Measurements from ENCODE around the gene TBX21.

TBX21 gene

DNA sequence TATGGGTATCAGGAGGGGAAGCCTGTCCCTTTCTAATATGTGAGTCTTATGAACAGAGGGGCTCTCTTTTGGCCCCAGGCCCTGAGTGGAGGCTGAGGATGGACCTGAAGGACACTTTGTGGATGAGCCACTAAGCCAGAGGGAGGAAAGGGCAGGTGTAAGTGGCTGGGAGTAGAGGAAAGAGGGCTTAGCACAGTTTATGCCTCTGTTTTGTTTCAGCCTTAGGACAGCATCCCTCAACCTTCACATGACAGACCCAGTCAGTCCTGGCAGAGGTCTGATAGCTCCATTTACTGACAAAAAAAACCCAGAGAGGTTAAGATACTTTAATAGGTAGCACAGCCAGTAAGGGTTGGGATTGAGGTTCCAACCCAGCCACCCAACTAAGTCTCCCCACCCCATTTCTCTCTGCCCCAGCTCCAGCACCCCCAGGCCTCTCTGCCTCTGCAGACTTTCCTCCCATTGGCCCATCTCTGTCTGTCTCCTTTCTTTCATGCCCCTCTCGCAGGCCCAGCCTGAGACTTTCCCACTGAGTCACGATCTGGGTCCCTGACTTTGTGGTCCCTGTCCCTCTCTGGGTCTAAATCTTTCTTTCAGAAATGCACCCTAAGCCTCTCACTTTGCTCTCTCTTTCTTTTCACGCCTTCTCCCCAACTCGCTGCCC, 4.7 kb upstream of the TBX21 start:
- TF ChIP-seq, protein P1, sequence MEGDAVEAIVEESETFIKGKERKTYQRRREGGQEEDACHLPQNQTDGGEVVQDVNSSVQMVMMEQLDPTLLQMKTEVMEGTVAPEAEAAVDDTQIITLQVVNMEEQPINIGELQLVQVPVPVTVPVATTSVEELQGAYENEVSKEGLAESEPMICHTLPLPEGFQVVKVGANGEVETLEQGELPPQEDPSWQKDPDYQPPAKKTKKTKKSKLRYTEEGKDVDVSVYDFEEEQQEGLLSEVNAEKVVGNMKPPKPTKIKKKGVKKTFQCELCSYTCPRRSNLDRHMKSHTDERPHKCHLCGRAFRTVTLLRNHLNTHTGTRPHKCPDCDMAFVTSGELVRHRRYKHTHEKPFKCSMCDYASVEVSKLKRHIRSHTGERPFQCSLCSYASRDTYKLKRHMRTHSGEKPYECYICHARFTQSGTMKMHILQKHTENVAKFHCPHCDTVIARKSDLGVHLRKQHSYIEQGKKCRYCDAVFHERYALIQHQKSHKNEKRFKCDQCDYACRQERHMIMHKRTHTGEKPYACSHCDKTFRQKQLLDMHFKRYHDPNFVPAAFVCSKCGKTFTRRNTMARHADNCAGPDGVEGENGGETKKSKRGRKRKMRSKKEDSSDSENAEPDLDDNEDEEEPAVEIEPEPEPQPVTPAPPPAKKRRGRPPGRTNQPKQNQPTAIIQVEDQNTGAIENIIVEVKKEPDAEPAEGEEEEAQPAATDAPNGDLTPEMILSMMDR (conservative IDR thresholded peaks at IDR 0.05; ENCODE audit: low read length): no peak
- DNase-seq (ENCODE audit: low read depth): no peak
- H3K4me3 ChIP-seq (ENCODE audit: low read length): no peak overlapping the region

DNA sequence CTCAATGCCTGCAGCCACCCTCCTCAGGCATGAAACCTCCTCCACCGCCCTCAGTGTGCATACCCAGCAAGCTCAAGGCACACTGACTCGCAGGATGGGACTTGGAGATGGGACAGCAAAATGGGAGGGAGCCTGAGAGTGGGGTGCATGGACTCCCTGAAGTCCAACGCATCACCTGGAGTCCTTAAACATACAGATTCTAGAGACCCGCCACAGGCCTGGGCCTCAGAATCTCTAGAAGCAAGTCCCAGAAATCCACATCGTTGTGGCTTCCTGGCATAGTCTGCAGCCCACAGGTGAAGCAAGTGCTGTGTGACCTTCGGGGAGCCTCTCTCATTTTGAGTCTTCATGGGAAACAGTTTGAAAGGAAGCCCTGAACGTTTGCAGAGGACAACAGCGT, 3.6 kb upstream of the TBX21 start:
- H3K4me3 ChIP-seq (ENCODE audit: low read length): no peak overlapping the region
- TF ChIP-seq, protein P1 (conservative IDR thresholded peaks at IDR 0.05; ENCODE audit: low read length): no peak
- DNase-seq (ENCODE audit: low read depth): no peak

GRCh38 chr17:47730681-47731080, 2.4 kb upstream of the TBX21 start:
- H3K4me3 ChIP-seq (ENCODE audit: low read length): no peak overlapping the region
- TF ChIP-seq, protein P1 (conservative IDR thresholded peaks at IDR 0.05; ENCODE audit: low read length): no peak
- DNase-seq (ENCODE audit: low read depth): no peak

- no peak for DNase-seq (ENCODE audit: low read depth)
- TF ChIP-seq, protein P1 (conservative IDR thresholded peaks at IDR 0.05; ENCODE audit: low read length): no peak
- no peak overlapping the region for H3K4me3 ChIP-seq (ENCODE audit: low read length)
Observed at GRCh38 chr17:47731396-47731795, 1.6 kb upstream of the TBX21 start.

DNA sequence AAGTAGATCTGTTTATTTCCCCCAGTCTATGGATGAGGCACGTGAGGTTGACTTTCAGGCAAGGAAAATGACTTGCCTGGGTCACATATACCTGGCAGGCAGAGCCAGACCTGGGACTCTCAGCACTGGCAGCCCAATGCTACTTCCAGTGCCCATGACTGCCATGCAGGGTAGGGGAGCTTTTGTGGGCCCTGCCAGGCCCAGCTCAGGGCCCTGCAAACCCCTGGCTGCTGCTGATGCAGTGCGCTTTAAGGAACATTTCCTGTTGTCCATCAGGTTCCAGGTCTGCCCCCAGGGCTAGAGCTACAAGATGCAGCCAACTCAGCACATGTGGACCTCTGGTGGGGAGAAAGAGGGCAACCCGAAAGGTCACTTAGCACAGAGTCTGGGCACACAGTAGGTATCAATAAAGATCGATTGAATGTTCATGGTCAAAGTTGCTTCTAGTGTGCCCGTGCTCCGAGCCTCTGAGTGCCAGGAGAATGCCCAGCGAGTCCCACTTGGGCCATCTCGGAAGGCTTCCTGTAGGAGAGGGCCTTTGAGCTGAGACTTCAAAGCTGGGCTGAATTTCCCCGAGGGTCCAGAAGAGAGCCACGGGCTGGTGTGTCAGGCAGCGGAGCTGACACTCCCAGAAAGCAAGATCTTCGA, 513 bp upstream of the TBX21 start:
- no peak for DNase-seq (ENCODE audit: low read depth)
- H3K4me3 ChIP-seq (ENCODE audit: low read length): no peak overlapping the region
- TF ChIP-seq, protein P1 (conservative IDR thresholded peaks at IDR 0.05; ENCODE audit: low read length): no peak

GRCh38 chr17:47733674-47734410, 806 bp downstream of the TBX21 start:
- TF ChIP-seq, protein P1 (conservative IDR thresholded peaks at IDR 0.05; ENCODE audit: low read length): no peak
- no peak for DNase-seq (ENCODE audit: low read depth)
- no peak overlapping the region for H3K4me3 ChIP-seq (ENCODE audit: low read length)

DNA sequence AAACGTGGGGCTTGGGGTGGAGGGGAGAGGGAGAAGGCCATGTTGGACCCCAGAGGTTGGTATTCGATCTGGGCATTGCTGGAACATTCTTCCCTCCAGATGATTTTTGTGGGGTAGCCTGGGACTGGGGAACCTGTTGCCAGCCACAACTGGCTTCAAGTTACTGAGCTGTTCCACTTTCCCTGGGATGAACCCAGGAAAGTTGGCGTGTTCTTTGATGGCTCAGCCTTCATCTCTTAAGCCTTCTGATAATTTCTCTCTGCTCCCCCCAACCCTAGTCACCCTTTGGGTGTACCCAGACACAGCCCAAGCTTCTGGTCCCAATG, 2.1 kb downstream of the TBX21 start:
- H3K4me3 ChIP-seq (ENCODE audit: low read length): no peak overlapping the region
- no peak for DNase-seq (ENCODE audit: low read depth)
- TF ChIP-seq, protein P1 (conservative IDR thresholded peaks at IDR 0.05; ENCODE audit: low read length): no peak

All from AG10803 (cell line).